ENCODE measurements around the gene TCF7L1.

The TCF7L1 gene

GRCh38 chr2:85157345-85157744 is 24.2 kb downstream of the TCF7L1 start:
- Histone ChIP-seq H3K4me3 (ENCODE audit: low read length) (no peak overlapping the region), H3K36me3 (ENCODE audit: control insufficient read depth, insufficient read depth, low read length) (no peaks in the 10 kb centered on the region), H3K9ac (ENCODE audit: low read length) (no peak overlapping the region), H3K27ac (ENCODE audit: low read depth, low read length) (no peak overlapping the region), H3K27me3 (ENCODE audit: control insufficient read depth, insufficient read depth, low read length) (no peaks in the 10 kb centered on the region), H3K4me1 (ENCODE audit: control insufficient read depth, insufficient read depth, low read length) (peaks cover 19% of the 10 kb centered on the region)

GRCh38 chr2:85158559-85159273 is 25.5 kb downstream of the TCF7L1 start:
- no peaks in the 10 kb centered on the region for H3K27me3 ChIP-seq (ENCODE audit: control insufficient read depth, insufficient read depth, low read length)
- H3K27ac ChIP-seq (ENCODE audit: low read depth, low read length), result no peak overlapping the region
- no peaks in the 10 kb centered on the region for H3K36me3 ChIP-seq (ENCODE audit: control insufficient read depth, insufficient read depth, low read length)
- no peak overlapping the region for H3K9ac ChIP-seq (ENCODE audit: low read length)
- H3K4me3 ChIP-seq (ENCODE audit: low read length), result no peak overlapping the region
- H3K4me1 ChIP-seq (ENCODE audit: control insufficient read depth, insufficient read depth, low read length), result peaks cover 23% of the 10 kb centered on the region

GRCh38 chr2:85159589-85159988 is 26.4 kb downstream of the TCF7L1 start:
- Histone ChIP-seq H3K27me3 (ENCODE audit: control insufficient read depth, insufficient read depth, low read length) (no peaks in the 10 kb centered on the region), H3K36me3 (ENCODE audit: control insufficient read depth, insufficient read depth, low read length) (no peaks in the 10 kb centered on the region), H3K4me1 (ENCODE audit: control insufficient read depth, insufficient read depth, low read length) (peaks cover 23% of the 10 kb centered on the region), H3K9ac (ENCODE audit: low read length) (no peak overlapping the region), H3K27ac (ENCODE audit: low read depth, low read length) (no peak overlapping the region), H3K4me3 (ENCODE audit: low read length) (no peak overlapping the region)

- Histone ChIP-seq H3K4me1 (ENCODE audit: control insufficient read depth, insufficient read depth, low read length) (peaks cover 23% of the 10 kb centered on the region), H3K9ac (ENCODE audit: low read length) (no peak overlapping the region), H3K27me3 (ENCODE audit: control insufficient read depth, insufficient read depth, low read length) (no peaks in the 10 kb centered on the region)
Observed at GRCh38 chr2:85160966-85161960, 28.1 kb downstream of the TCF7L1 start.

GRCh38 chr2:85162746-85163301 is 29.6 kb downstream of the TCF7L1 start:
- Histone ChIP-seq H3K9ac (ENCODE audit: low read length) (no peak overlapping the region), H3K4me1 (ENCODE audit: control insufficient read depth, insufficient read depth, low read length) (peaks cover 20% of the 10 kb centered on the region), H3K27me3 (ENCODE audit: control insufficient read depth, insufficient read depth, low read length) (no peaks in the 10 kb centered on the region), H3K36me3 (ENCODE audit: control insufficient read depth, insufficient read depth, low read length) (no peaks in the 10 kb centered on the region), H3K27ac (ENCODE audit: low read depth, low read length) (no peak overlapping the region), H3K4me3 (ENCODE audit: low read length) (no peak overlapping the region)

More at GRCh38 chr2:85160966-85161960, 28.1 kb downstream of the TCF7L1 start:
- Histone ChIP-seq H3K4me3 (ENCODE audit: low read length) (no peak overlapping the region), H3K36me3 (ENCODE audit: control insufficient read depth, insufficient read depth, low read length) (no peaks in the 10 kb centered on the region), H3K27ac (ENCODE audit: low read depth, low read length) (no peak overlapping the region)

- H3K27me3 ChIP-seq (ENCODE audit: control insufficient read depth, insufficient read depth, low read length), result no peaks in the 10 kb centered on the region
- peaks cover 20% of the 10 kb centered on the region for H3K4me1 ChIP-seq (ENCODE audit: control insufficient read depth, insufficient read depth, low read length)
- H3K9ac ChIP-seq (ENCODE audit: low read length), result no peak overlapping the region
- H3K36me3 ChIP-seq (ENCODE audit: control insufficient read depth, insufficient read depth, low read length), result no peaks in the 10 kb centered on the region
- H3K27ac ChIP-seq (ENCODE audit: low read depth, low read length), result no peak overlapping the region
- no peak overlapping the region for H3K4me3 ChIP-seq (ENCODE audit: low read length)
Observed at GRCh38 chr2:85163675-85164074, 30.5 kb downstream of the TCF7L1 start.

GRCh38 chr2:85164145-85164569 is 31.0 kb downstream of the TCF7L1 start:
- Histone ChIP-seq H3K27me3 (ENCODE audit: control insufficient read depth, insufficient read depth, low read length) (no peaks in the 10 kb centered on the region), H3K36me3 (ENCODE audit: control insufficient read depth, insufficient read depth, low read length) (no peaks in the 10 kb centered on the region), H3K27ac (ENCODE audit: low read depth, low read length) (no peak overlapping the region), H3K4me1 (ENCODE audit: control insufficient read depth, insufficient read depth, low read length) (peaks cover 20% of the 10 kb centered on the region), H3K4me3 (ENCODE audit: low read length) (no peak overlapping the region), H3K9ac (ENCODE audit: low read length) (no peak overlapping the region)

GRCh38 chr2:85165088-85165690 is 32.0 kb downstream of the TCF7L1 start:
- Histone ChIP-seq H3K9ac (ENCODE audit: low read length) (no peak overlapping the region), H3K27me3 (ENCODE audit: control insufficient read depth, insufficient read depth, low read length) (no peaks in the 10 kb centered on the region), H3K4me1 (ENCODE audit: control insufficient read depth, insufficient read depth, low read length) (peaks cover 20% of the 10 kb centered on the region), H3K27ac (ENCODE audit: low read depth, low read length) (no peak overlapping the region), H3K4me3 (ENCODE audit: low read length) (no peak overlapping the region), H3K36me3 (ENCODE audit: control insufficient read depth, insufficient read depth, low read length) (no peaks in the 10 kb centered on the region)

GRCh38 chr2:85166021-85166420 is 32.8 kb downstream of the TCF7L1 start:
- peaks cover 17% of the 10 kb centered on the region for H3K4me1 ChIP-seq (ENCODE audit: control insufficient read depth, insufficient read depth, low read length)
- H3K27ac ChIP-seq (ENCODE audit: low read depth, low read length), result no peak overlapping the region
- H3K4me3 ChIP-seq (ENCODE audit: low read length), result no peak overlapping the region
- no peaks in the 10 kb centered on the region for H3K27me3 ChIP-seq (ENCODE audit: control insufficient read depth, insufficient read depth, low read length)
- H3K36me3 ChIP-seq (ENCODE audit: control insufficient read depth, insufficient read depth, low read length), result no peaks in the 10 kb centered on the region
- no peak overlapping the region for H3K9ac ChIP-seq (ENCODE audit: low read length)

- no peak overlapping the region for H3K27ac ChIP-seq (ENCODE audit: low read depth, low read length)
- H3K4me3 ChIP-seq (ENCODE audit: low read length), result no peak overlapping the region
- no peaks in the 10 kb centered on the region for H3K36me3 ChIP-seq (ENCODE audit: control insufficient read depth, insufficient read depth, low read length)
- H3K9ac ChIP-seq (ENCODE audit: low read length), result no peak overlapping the region
- H3K27me3 ChIP-seq (ENCODE audit: control insufficient read depth, insufficient read depth, low read length), result no peaks in the 10 kb centered on the region
- peaks cover 13% of the 10 kb centered on the region for H3K4me1 ChIP-seq (ENCODE audit: control insufficient read depth, insufficient read depth, low read length)
Observed at GRCh38 chr2:85167479-85167878, 34.3 kb downstream of the TCF7L1 start.

- no peaks in the 10 kb centered on the region for H3K27me3 ChIP-seq (ENCODE audit: control insufficient read depth, insufficient read depth, low read length)
- H3K27ac ChIP-seq (ENCODE audit: low read depth, low read length), result no peak overlapping the region
- H3K4me3 ChIP-seq (ENCODE audit: low read length), result no peak overlapping the region
- no peaks in the 10 kb centered on the region for H3K36me3 ChIP-seq (ENCODE audit: control insufficient read depth, insufficient read depth, low read length)
- H3K4me1 ChIP-seq (ENCODE audit: control insufficient read depth, insufficient read depth, low read length), result peaks cover 6% of the 10 kb centered on the region
- H3K9ac ChIP-seq (ENCODE audit: low read length), result no peak overlapping the region
Observed at GRCh38 chr2:85168942-85169341, 35.8 kb downstream of the TCF7L1 start.

GRCh38 chr2:85169581-85169980 is 36.4 kb downstream of the TCF7L1 start:
- H3K27ac ChIP-seq (ENCODE audit: low read depth, low read length), result no peak overlapping the region
- H3K4me1 ChIP-seq (ENCODE audit: control insufficient read depth, insufficient read depth, low read length), result peaks cover 4% of the 10 kb centered on the region
- H3K27me3 ChIP-seq (ENCODE audit: control insufficient read depth, insufficient read depth, low read length), result no peaks in the 10 kb centered on the region
- no peaks in the 10 kb centered on the region for H3K36me3 ChIP-seq (ENCODE audit: control insufficient read depth, insufficient read depth, low read length)
- no peak overlapping the region for H3K4me3 ChIP-seq (ENCODE audit: low read length)
- no peak overlapping the region for H3K9ac ChIP-seq (ENCODE audit: low read length)

Measured in rectal smooth muscle tissue (tissue), 1 donor.